NT2/D1 (cell line): ENCODE results near the gene SLC30A7.
A peak's percentile ranks its signal among the peaks of the same experiment; 100 is the strongest.

ENCODE experiments used
- DNase-seq: peaks from one replicate; pipeline ENCODE4 v3.0.0-alpha.2; 2011; ENCODE audit warnings: low read depth, low spot score
- H3K27me3 ChIP-seq: 2 replicates; pipeline ENCODE4 v1.6.0; 2011; ENCODE audit warnings: mild to moderate bottlenecking; ENCODE audit not compliant: insufficient read length, insufficient read depth
- H3K36me3 ChIP-seq: 2 replicates; pipeline ENCODE4 v1.6.1; 2011; ENCODE audit warnings: mild to moderate bottlenecking, low read length, mixed read lengths; ENCODE audit not compliant: insufficient read depth, insufficient read length
- H3K4me1 ChIP-seq: 2 replicates; pipeline ENCODE4 v1.5.1; 2011; ENCODE audit not compliant: insufficient read depth, insufficient read length
- H3K4me3 ChIP-seq: 2 replicates; pipeline ENCODE4 v1.5.1; 2011; ENCODE audit warnings: low read depth; ENCODE audit not compliant: insufficient read length
- H3K9ac ChIP-seq: 2 replicates; pipeline ENCODE4 v1.6.0; 2011; ENCODE audit warnings: low read depth; ENCODE audit not compliant: insufficient read length
- H3K9me3 ChIP-seq: 2 replicates; pipeline ENCODE4 v1.5.1; 2011; ENCODE audit warnings: mild to moderate bottlenecking, low read length; ENCODE audit not compliant: insufficient read depth
- SUZ12 ChIP-seq: IDR thresholded peaks from 2 replicates; pipeline ENCODE4 v1.6.1; 2011; ENCODE audit not compliant: insufficient read length, insufficient read depth; ENCODE audit errors: extremely low read depth
- YY1 ChIP-seq: IDR thresholded peaks from 2 replicates; pipeline ENCODE4 v1.6.1; 2011; ENCODE audit not compliant: insufficient read length, insufficient read depth
- ZNF274 ChIP-seq: IDR thresholded peaks from 2 replicates; pipeline ENCODE4 v1.6.1; 2011; ENCODE audit warnings: mild to moderate bottlenecking, low read depth, low read length

SLC30A7 gene

DNA sequence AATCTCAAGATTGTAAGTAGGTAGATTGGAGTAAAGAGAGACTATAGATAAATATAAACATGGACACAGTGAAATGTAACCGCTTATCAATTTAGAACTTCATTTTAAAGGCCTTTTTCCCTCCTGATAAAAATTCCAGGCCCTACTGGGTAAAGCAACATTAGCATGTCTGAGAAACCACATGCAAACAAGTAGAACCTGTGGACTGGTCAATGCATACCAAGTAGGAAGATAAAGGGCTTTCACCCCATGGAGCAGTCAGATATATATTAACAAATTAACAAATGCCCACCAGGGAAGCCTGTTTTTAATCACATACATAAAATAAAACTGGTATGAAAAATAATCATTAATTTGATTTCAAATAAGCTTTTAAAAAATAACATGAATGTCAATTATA, 121.6 kb downstream of the SLC30A7 start:
- Histone ChIP-seq H3K36me3 (peaks cover 84% of the 10 kb centered on the region), H3K4me3 (no peak overlapping the region), H3K27me3 (no peaks in the 10 kb centered on the region), H3K9me3 (no peaks in the 10 kb centered on the region), H3K9ac (no peak overlapping the region), H3K4me1 (no peaks in the 10 kb centered on the region)
- DNase-seq, result no peak
- TF ChIP-seq SUZ12 (no peak), ZNF274 (no peak), YY1 (no peak)

DNA sequence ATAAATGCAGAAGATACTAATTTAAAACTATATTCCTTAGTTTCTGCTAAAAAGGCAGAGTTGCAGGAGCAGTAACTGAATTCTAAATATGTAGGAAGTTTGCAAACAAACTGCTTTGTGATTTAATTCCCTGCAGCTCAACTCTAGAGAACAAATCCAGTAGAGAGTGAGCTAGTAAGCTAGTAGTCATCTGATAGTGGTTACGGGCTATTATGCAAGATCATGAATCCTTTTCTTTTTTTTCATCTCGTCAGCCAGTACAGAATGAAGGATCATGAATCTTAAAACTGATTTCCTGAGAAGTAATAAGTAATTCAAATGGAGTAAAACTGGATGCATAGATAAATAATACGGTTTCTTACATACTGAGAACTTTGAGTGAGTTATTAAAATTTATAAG, 126.4 kb downstream of the SLC30A7 start:
- H3K27me3 ChIP-seq, result no peaks in the 10 kb centered on the region
- no peak for DNase-seq
- TF ChIP-seq SUZ12 (no peak), YY1 (no peak), ZNF274 (no peak)
- H3K4me1 ChIP-seq, result no peaks in the 10 kb centered on the region
- no peak overlapping the region for H3K4me3 ChIP-seq
- H3K9ac ChIP-seq, result no peak overlapping the region
- H3K9me3 ChIP-seq, result no peaks in the 10 kb centered on the region
- peaks cover 71% of the 10 kb centered on the region for H3K36me3 ChIP-seq

DNA sequence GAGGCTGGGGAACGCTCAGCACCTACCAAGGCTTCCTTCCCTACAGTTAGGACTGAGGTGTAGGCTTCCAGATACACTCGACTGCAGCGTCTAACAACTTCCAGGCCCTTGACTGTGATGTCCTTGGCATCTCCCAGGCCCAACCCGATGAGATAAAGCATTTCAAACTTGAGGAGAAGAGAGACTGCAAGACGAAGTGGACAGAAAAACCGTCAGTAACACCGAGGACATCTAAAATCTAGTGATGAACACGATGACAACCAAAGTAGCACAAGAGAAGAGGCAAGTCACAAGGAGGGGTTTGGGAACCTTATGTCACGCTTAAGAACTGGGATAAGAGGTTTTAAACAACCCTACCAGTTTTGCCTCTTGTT, 129.4 kb downstream of the SLC30A7 start:
- peak overlapping the region; percentile 98 for H3K9ac ChIP-seq
- H3K27me3 ChIP-seq, result no peaks in the 10 kb centered on the region
- H3K4me3 ChIP-seq, result peak overlapping the region; percentile 85
- H3K36me3 ChIP-seq, result peaks cover 67% of the 10 kb centered on the region
- TF ChIP-seq ZNF274 (no peak), SUZ12 (no peak), YY1 (no peak)
- no peaks in the 10 kb centered on the region for H3K4me1 ChIP-seq
- no peaks in the 10 kb centered on the region for H3K9me3 ChIP-seq
- no peak for DNase-seq

DNA sequence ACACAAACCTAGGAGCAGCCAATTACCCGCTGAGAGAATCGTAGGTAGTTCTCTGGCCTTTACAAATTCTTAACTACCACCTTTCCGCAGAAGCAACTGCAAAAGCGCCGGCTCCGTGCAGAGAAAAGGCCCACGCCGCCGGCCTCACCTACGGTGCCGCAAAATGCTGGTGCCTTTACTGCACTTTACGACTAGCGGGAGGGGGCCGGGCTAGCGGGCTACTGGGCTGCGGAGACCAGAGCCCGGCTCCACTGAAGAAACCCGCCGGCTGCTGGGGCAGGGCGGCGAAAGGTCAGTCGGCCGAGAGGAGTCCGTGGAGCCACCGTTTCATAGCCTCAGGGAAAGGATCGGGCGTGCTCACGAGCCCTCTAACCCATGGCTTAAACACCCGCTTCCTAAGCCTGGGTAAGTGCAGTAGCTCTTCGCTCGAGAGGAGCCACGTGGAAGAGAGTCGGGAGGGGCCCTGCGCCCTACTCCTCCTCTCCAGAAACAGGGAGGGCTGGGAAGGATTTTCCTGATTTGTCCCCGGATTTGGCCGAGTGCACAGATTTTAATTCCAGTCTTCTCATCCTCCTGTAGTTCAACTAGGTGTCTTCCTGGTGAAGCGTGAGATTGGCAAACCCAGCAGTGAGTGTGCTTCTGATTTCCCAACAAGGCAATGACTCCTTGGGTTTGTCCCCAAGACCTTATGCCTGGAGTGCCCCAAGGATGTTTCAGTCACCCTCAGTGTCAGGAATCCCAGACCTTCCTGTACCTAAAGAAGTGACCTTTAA, 130.0 kb downstream of the SLC30A7 start, which contains the start of gene DPH5:
DPH5 (minus strand) TSS at position 128 of the 773 bp plus-strand sequence. CDS start 341 bp downstream, outside the sequence.
- Histone ChIP-seq H3K9me3 (no peaks in the 10 kb centered on the region), H3K4me1 (no peaks in the 10 kb centered on the region), H3K4me3 (peak within 1 kb of the TSS; percentile 85), H3K36me3 (peaks cover 61% of the 10 kb centered on the region), H3K27me3 (no peaks in the 10 kb centered on the region), H3K9ac (peak within 1 kb of the TSS; percentile 98)
- peak; percentile 83 for DNase-seq
- no peak for TF ChIP-seq YY1
- no peak for TF ChIP-seq ZNF274
- no peak for TF ChIP-seq SUZ12

DNA sequence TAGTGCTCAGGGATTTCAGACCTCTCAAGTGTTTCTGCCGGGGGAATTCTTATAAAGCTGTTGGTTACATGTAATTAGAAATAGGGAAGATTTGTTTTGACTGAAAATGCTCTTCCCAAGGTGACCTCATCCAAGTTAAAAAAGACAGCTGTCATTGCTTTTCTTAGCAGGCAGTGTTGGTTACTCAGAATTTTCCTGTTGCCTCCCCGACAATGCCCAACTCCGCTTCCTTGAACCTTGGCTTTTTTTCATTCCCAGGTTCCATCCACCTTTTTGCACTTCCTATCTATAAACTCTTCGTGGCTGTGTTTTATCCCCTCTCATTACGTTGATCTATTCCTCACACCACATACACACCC, 130.5 kb downstream of the SLC30A7 start:
- no peak for DNase-seq
- H3K36me3 ChIP-seq, result peaks cover 59% of the 10 kb centered on the region

DNA sequence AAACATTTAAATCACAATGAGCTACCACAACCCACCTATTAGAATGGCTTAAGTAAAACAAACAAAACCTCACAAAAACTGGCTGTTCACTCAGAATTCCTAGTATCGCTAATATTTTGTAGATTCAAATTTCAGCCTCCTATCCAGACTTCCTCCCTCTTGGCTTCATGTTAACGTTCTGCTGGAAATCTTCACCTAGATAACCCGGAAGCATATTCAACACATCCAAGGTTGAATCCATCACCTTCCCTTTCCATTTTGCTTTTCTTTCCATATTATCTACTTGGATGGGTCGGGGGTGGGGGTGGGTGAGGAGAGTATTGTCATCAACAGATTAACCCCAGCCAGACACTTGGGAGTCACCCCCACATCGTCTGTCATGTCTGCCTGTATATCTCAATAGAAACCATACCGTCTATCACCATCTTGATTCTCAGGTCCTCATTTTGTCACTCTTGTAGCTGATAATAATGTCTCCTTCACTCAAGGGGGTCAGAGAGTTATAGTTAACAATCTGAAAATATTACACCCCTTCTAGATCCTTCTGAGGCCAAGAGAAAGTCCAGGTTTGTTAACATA, 131.4 kb downstream of the SLC30A7 start:
- TF ChIP-seq SUZ12 (no peak), YY1 (no peak), ZNF274 (no peak)
- no peak overlapping the region for H3K4me3 ChIP-seq
- H3K9ac ChIP-seq, result no peak overlapping the region

More for the DNA sequence above, 130.5 kb downstream of the SLC30A7 start:
- Histone ChIP-seq H3K9ac (peak overlapping the region; percentile 98), H3K4me1 (no peaks in the 10 kb centered on the region), H3K4me3 (peak overlapping the region; percentile 85), H3K27me3 (no peaks in the 10 kb centered on the region), H3K9me3 (no peaks in the 10 kb centered on the region)
- TF ChIP-seq ZNF274, result no peak
- TF ChIP-seq SUZ12, result no peak
- no peak for TF ChIP-seq YY1

DNA sequence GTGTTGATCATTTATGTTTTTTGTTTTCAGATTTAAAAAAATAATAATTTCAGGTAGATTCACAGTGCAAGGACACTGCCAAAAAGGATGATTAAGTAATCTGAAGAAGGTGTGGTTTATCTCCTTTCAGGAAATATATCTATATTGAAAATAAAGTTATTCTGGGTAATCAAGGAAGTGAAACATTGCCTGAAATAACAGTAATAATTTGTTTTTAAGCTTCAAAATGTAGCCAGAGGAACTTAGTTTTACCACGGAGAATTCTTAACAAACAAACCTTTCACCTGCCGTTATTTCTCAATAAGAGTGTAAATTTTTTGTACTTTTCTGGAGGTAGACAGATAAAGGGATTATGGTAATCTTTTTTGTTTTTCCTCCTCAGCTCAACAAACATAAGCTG, 132.6 kb downstream of the SLC30A7 start:
- Histone ChIP-seq H3K9me3 (no peaks in the 10 kb centered on the region), H3K4me3 (no peak overlapping the region), H3K4me1 (no peaks in the 10 kb centered on the region), H3K9ac (no peak overlapping the region), H3K36me3 (peaks cover 39% of the 10 kb centered on the region), H3K27me3 (no peaks in the 10 kb centered on the region)
- TF ChIP-seq SUZ12, result no peak
- TF ChIP-seq ZNF274, result no peak
- TF ChIP-seq YY1, result no peak
- DNase-seq, result no peak

More for the DNA sequence above, 131.4 kb downstream of the SLC30A7 start:
- Histone ChIP-seq H3K9me3 (no peaks in the 10 kb centered on the region), H3K36me3 (peaks cover 50% of the 10 kb centered on the region), H3K27me3 (no peaks in the 10 kb centered on the region), H3K4me1 (no peaks in the 10 kb centered on the region)
- no peak for DNase-seq
